G401.6 (cell line): ENCODE measurements around the gene XKR3.
"Not testable (repeated sequence)": the region's sequence is repeated elsewhere in the genome, so short reads cannot be mapped to it uniquely, and the experiment has no call there.

Source experiments
- FAIRE-seq: peaks from 2 replicates; lab custom pipeline; 2012; peaks lifted over from hg19 to GRCh38; lab: Jason Lieb, UNC

The XKR3 gene

GRCh38 chr22:16824716-16825687 lies at the start of gene XKR3:
TSS of gene XKR3 (minus strand) at chr22:16825411. CDS start at chr22:16808073, 17,338 bp downstream.
- no peak for FAIRE-seq

- FAIRE-seq: not testable (repeated sequence)
Measured at GRCh38 chr22:16869640-16870039, 44.4 kb upstream of the XKR3 start.

GRCh38 chr22:16866167-16866566 lies 41.0 kb upstream of the XKR3 start:
- FAIRE-seq: no peak

- FAIRE-seq: not testable (repeated sequence)
Measured at GRCh38 chr22:16856851-16857250, 31.6 kb upstream of the XKR3 start.

- no peak for FAIRE-seq
Measured at GRCh38 chr22:16854631-16855030, 29.4 kb upstream of the XKR3 start.

- FAIRE-seq: not testable (repeated sequence)
Measured at GRCh38 chr22:16851268-16851996, 26.2 kb upstream of the XKR3 start.

GRCh38 chr22:16847271-16847670 lies 22.1 kb upstream of the XKR3 start:
- FAIRE-seq: no peak

GRCh38 chr22:16845881-16846280 lies 20.7 kb upstream of the XKR3 start:
- no peak for FAIRE-seq

- FAIRE-seq: no peak
Measured at GRCh38 chr22:16845465-16845864, 20.3 kb upstream of the XKR3 start.

- no peak for FAIRE-seq
Measured at GRCh38 chr22:16844529-16844928, 19.3 kb upstream of the XKR3 start.

- no peak for FAIRE-seq
Measured at GRCh38 chr22:16838073-16838472, 12.9 kb upstream of the XKR3 start.

GRCh38 chr22:16834971-16835370 lies 9.8 kb upstream of the XKR3 start:
- no peak for FAIRE-seq

- FAIRE-seq: no peak
Measured at GRCh38 chr22:16831257-16831656, 6.0 kb upstream of the XKR3 start.

- no peak for FAIRE-seq
Measured at GRCh38 chr22:16829985-16830384, 4.8 kb upstream of the XKR3 start.

GRCh38 chr22:16828876-16829275 lies 3.7 kb upstream of the XKR3 start:
- FAIRE-seq: no peak

- no peak for FAIRE-seq
Measured at GRCh38 chr22:16827506-16827905, 2.3 kb upstream of the XKR3 start.

GRCh38 chr22:16819249-16819648 lies 6.0 kb downstream of the XKR3 start:
- FAIRE-seq: no peak

- no peak for FAIRE-seq
Measured at GRCh38 chr22:16818538-16818937, 6.7 kb downstream of the XKR3 start.

GRCh38 chr22:16815073-16815472 lies 10.1 kb downstream of the XKR3 start:
- no peak for FAIRE-seq

GRCh38 chr22:16810188-16810802 lies 14.9 kb downstream of the XKR3 start:
- no peak for FAIRE-seq

- no peak for FAIRE-seq
Measured at GRCh38 chr22:16808744-16809143, 16.5 kb downstream of the XKR3 start.

- FAIRE-seq: no peak
Measured at GRCh38 chr22:16807109-16807508, 18.1 kb downstream of the XKR3 start.

- FAIRE-seq: no peak
Measured at GRCh38 chr22:16806401-16806800, 18.8 kb downstream of the XKR3 start.
